ENCODE measurements around the gene SCGB2B2.

The SCGB2B2 gene

DNA sequence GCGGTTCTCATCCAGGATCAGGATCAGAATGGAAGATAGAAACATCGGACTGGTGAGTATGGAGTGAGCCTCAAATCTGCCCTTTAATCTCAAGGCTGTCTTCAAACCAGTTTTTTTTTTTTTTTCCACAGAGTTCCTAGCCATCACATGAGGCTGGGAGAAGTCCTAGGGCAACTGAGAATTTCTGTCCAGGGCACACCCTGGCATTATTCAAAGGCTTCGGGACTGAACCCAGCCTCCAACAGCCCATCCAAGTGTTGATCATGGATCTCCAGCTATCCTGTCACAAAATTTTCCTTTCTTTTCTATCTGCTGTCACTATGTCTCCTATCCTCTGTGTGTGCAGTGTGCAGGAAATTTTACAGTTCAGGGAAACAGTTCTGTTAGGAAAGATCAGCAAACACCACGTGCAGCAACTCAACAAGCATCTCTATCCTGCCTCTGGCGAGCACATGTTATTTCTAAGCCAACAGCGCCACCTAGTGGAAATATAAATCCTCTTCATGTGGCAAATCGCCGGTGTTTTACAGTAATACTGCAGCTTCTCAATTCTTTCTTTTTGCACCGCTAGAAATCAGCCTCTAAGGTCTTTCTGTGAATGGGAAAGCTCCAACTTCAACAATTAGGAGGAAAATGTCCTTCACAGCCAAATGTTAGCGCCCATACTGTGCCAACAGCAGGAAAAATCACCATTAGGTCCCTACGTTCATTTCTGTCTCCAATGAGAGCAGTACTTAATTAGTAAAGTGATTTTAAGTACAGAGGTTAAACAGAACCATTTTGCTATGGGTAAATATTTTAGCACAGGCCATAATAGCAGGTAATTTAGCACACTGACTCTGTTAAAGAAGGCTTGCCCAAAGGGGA lies 35.7 kb upstream of the SCGB2B2 start:
- no peak for TF ChIP-seq TAF1 (IDR thresholded peaks at IDR 0.05; ENCODE audit: low read depth)
- TF ChIP-seq NFIC (IDR thresholded peaks at IDR 0.05) = no peak
- TF ChIP-seq ZBTB7A (IDR thresholded peaks at IDR 0.05; ENCODE audit: low read depth) = no peak
- no peak for TF ChIP-seq EGR1 (IDR thresholded peaks at IDR 0.05)
- TF ChIP-seq, protein P1, sequence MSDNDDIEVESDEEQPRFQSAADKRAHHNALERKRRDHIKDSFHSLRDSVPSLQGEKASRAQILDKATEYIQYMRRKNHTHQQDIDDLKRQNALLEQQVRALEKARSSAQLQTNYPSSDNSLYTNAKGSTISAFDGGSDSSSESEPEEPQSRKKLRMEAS (IDR thresholded peaks at IDR 0.05) = 0 out of 2 replicates have a peak, but pooled peaks have one; percentile 48
- no peak for TF ChIP-seq EP300 (IDR thresholded peaks at IDR 0.05; ENCODE audit: borderline replicate concordance)
- TF ChIP-seq RAD21 (IDR thresholded peaks at IDR 0.05; ENCODE audit: low read depth) = peak; percentile 85

DNA sequence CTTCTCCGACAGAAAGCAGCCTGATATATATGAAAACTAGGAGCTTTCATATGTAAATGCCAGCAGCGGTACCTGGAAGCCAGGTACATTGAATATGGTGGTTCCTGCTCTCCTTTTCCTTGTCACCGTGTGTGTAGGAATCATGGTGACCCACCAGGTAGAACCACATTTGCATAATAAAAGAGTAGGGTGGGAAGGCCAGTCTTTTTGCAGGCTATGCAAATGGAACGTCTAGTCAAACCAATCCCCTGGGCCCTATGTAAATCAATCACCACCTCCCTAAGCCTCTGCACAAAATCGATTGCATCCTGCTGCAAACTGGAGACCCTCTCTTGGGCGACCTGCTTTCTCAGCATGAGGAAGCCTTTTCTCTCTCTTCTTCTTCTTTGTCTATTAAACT lies 34.9 kb upstream of the SCGB2B2 start:
- TF ChIP-seq NFIC (IDR thresholded peaks at IDR 0.05) (no peak), TAF1 (IDR thresholded peaks at IDR 0.05; ENCODE audit: low read depth) (no peak)
- TF ChIP-seq, protein P2, sequence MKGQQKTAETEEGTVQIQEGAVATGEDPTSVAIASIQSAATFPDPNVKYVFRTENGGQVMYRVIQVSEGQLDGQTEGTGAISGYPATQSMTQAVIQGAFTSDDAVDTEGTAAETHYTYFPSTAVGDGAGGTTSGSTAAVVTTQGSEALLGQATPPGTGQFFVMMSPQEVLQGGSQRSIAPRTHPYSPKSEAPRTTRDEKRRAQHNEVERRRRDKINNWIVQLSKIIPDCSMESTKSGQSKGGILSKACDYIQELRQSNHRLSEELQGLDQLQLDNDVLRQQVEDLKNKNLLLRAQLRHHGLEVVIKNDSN (IDR thresholded peaks at IDR 0.05) = no peak

DNA sequence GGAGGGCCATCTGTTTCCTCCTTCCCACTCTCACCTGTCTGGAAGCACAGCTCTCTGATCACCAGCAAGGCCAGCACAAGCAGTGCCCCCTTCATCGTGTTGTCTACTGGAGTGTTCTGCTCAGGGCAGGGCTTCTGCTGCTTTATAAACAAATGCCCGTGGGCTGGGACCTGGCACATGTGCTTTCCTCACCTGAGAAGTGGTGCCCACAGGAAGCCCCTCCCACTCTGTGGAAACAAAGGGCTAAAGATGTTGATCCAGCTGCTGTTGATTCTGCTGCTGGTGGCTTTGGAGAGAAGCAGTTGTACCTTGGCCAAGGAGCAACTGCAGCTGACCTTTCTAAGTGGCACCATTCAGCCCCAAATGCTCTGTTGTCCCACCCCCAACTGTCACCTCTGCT lies 30.7 kb upstream of the SCGB2B2 start:
- TF ChIP-seq CEBPB (IDR thresholded peaks at IDR 0.05) (no peak), TCF12 (IDR thresholded peaks at IDR 0.05; ENCODE audit: low read depth) (no peak), EP300 (IDR thresholded peaks at IDR 0.05; ENCODE audit: borderline replicate concordance) (no peak), YY1 (IDR thresholded peaks at IDR 0.05; ENCODE audit: low read depth) (no peak), RAD21 (IDR thresholded peaks at IDR 0.05; ENCODE audit: low read depth) (no peak), TAF1 (IDR thresholded peaks at IDR 0.05; ENCODE audit: low read depth) (no peak), FOXM1 (IDR thresholded peaks at IDR 0.05; ENCODE audit: borderline replicate concordance, low read depth) (no peak), ZBTB7A (IDR thresholded peaks at IDR 0.05; ENCODE audit: low read depth) (no peak), EGR1 (IDR thresholded peaks at IDR 0.05) (no peak), CREB1 (IDR thresholded peaks at IDR 0.05; ENCODE audit: low read depth) (no peak), NFIC (IDR thresholded peaks at IDR 0.05) (no peak), TEAD4 (IDR thresholded peaks at IDR 0.05) (no peak)
- TF ChIP-seq, protein P2 (IDR thresholded peaks at IDR 0.05) = no peak
- TF ChIP-seq, protein P3, sequence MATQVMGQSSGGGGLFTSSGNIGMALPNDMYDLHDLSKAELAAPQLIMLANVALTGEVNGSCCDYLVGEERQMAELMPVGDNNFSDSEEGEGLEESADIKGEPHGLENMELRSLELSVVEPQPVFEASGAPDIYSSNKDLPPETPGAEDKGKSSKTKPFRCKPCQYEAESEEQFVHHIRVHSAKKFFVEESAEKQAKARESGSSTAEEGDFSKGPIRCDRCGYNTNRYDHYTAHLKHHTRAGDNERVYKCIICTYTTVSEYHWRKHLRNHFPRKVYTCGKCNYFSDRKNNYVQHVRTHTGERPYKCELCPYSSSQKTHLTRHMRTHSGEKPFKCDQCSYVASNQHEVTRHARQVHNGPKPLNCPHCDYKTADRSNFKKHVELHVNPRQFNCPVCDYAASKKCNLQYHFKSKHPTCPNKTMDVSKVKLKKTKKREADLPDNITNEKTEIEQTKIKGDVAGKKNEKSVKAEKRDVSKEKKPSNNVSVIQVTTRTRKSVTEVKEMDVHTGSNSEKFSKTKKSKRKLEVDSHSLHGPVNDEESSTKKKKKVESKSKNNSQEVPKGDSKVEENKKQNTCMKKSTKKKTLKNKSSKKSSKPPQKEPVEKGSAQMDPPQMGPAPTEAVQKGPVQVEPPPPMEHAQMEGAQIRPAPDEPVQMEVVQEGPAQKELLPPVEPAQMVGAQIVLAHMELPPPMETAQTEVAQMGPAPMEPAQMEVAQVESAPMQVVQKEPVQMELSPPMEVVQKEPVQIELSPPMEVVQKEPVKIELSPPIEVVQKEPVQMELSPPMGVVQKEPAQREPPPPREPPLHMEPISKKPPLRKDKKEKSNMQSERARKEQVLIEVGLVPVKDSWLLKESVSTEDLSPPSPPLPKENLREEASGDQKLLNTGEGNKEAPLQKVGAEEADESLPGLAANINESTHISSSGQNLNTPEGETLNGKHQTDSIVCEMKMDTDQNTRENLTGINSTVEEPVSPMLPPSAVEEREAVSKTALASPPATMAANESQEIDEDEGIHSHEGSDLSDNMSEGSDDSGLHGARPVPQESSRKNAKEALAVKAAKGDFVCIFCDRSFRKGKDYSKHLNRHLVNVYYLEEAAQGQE (IDR thresholded peaks at IDR 0.05; ENCODE audit: low read depth) = no peak
- TF ChIP-seq, protein P1 (IDR thresholded peaks at IDR 0.05) = no peak

DNA sequence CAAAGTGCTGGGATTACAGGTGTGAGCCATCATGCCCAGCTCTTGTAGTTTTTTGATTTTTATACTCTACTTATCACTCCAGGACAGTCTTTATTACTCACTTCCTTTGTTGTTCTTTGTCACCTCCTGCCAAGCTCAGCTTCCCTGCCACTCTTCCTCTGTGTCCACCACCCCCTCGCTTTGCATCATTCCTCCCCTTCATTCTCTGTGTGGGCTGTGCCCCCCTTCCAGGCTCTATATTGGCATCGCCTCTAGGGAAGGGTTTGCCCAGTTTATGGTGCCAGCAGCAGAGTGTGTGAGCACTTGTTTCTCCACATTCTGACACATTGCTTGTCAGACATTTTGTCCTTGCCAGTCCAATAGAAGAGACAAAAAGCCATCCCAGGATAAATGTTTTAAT lies 15.6 kb upstream of the SCGB2B2 start:
- TF ChIP-seq TAF1 (IDR thresholded peaks at IDR 0.05; ENCODE audit: low read depth) = no peak
- no peak for TF ChIP-seq CEBPB (IDR thresholded peaks at IDR 0.05)
- TF ChIP-seq, protein P3 (IDR thresholded peaks at IDR 0.05; ENCODE audit: low read depth) = no peak
- no peak for TF ChIP-seq EP300 (IDR thresholded peaks at IDR 0.05; ENCODE audit: borderline replicate concordance)
- no peak for TF ChIP-seq TEAD4 (IDR thresholded peaks at IDR 0.05)
- TF ChIP-seq CREB1 (IDR thresholded peaks at IDR 0.05; ENCODE audit: low read depth) = no peak

DNA sequence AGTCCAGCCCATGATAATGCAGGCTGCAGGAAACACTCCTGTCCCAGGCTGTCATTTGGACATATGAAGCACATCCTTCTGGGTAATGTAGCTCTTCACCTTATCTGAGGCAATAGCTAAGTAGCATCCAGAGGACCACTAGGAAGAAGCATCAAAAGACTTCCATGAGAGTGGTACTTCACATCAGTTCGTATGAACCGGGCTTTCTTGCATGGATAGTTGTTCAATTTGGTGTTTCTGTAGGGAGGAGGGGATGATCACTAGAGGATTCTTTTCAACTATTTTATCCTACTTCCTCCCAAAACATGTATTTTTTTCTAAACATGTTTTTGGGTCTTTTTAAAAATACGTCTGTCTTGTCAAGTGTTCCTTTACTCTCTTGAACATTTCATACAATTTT lies 13.4 kb upstream of the SCGB2B2 start:
- TF ChIP-seq, protein P1 (IDR thresholded peaks at IDR 0.05) = no peak
- TF ChIP-seq YY1 (IDR thresholded peaks at IDR 0.05; ENCODE audit: low read depth) = no peak
- no peak for TF ChIP-seq CREB1 (IDR thresholded peaks at IDR 0.05; ENCODE audit: low read depth)
- TF ChIP-seq ZBTB7A (IDR thresholded peaks at IDR 0.05; ENCODE audit: low read depth) = no peak
- no peak for TF ChIP-seq TAF1 (IDR thresholded peaks at IDR 0.05; ENCODE audit: low read depth)
- TF ChIP-seq, protein P2 (IDR thresholded peaks at IDR 0.05) = no peak
- no peak for TF ChIP-seq RAD21 (IDR thresholded peaks at IDR 0.05; ENCODE audit: low read depth)
- TF ChIP-seq EGR1 (IDR thresholded peaks at IDR 0.05) = no peak
- no peak for TF ChIP-seq TCF12 (IDR thresholded peaks at IDR 0.05; ENCODE audit: low read depth)
- no peak for TF ChIP-seq NFIC (IDR thresholded peaks at IDR 0.05)
- TF ChIP-seq, protein P3 (IDR thresholded peaks at IDR 0.05; ENCODE audit: low read depth) = no peak
- TF ChIP-seq EP300 (IDR thresholded peaks at IDR 0.05; ENCODE audit: borderline replicate concordance) = no peak

Measured in Ishikawa (cell line).